T-helper 2 cell treated with Interferon-gamma antibody and Interleukin-4, amounts not matched to agents 100 ng/mL and 5 ng/mL, for 36 hours (primary cell): Measurements from ENCODE around the gene OSBPL7. TPM values are rescaled to one million over a fixed set of nuclear protein-coding genes. Genes with fewer than 3 reads are reported as not detected.
"Not testable (repeated sequence)": the region's sequence is repeated elsewhere in the genome, so short reads cannot be mapped to it uniquely, and the experiment has no call there.

Source experiments
- intact Hi-C: fragments of 100-400 bp; cut with micrococcal nuclease; formaldehyde crosslinking; loops from one replicate; pipeline ENCODE4 v1.15.1; 2023
- total RNA-seq: library from RNA; stranded (reverse); gene quantifications from 2 replicates; pipeline ENCODE4 v1.2.3, GENCODE V29; 2022

The OSBPL7 gene
- total RNA-seq, 1 donor from 2014 or later = 33.0 TPM

- intact Hi-C loops = loop anchor here (2.0 kb wide), 1 partner anchor 114 kb away; no protein-coding TSS in a partner anchor
Measured at GRCh38 chr17:47776330-47777197, 45.0 kb downstream of the OSBPL7 start.

- intact Hi-C loops = no loop called here
Measured at GRCh38 chr17:47774987-47775580, 46.5 kb downstream of the OSBPL7 start.

- intact Hi-C loops = no loop called here
Measured at GRCh38 chr17:47774331-47774730, 47.3 kb downstream of the OSBPL7 start.

GRCh38 chr17:47773649-47774048 lies 47.9 kb downstream of the OSBPL7 start:
- intact Hi-C loops = not testable (repeated sequence)

GRCh38 chr17:47763913-47764582 lies 57.5 kb downstream of the OSBPL7 start:
- intact Hi-C loops = no loop called here

GRCh38 chr17:47762728-47763127 lies 58.9 kb downstream of the OSBPL7 start:
- intact Hi-C loops = no loop called here

GRCh38 chr17:47760409-47761140 lies 61.0 kb downstream of the OSBPL7 start:
- intact Hi-C loops = no loop called here

- intact Hi-C loops = no loop called here
Measured at GRCh38 chr17:47757386-47757785, 64.2 kb downstream of the OSBPL7 start.

Other genes starting within 250 kb of the OSBPL7 start
- gene KPNB1, start 171.9 kb downstream of the OSBPL7 start, total RNA-seq = 542 and 543 TPM in 2 replicates
- gene TBKBP1, start 127.6 kb downstream of the OSBPL7 start, total RNA-seq = 1.2 and 1.7 TPM in 2 replicates
- 9.2 and 9.4 TPM in 2 replicates for gene TBX21, start 88.6 kb downstream of the OSBPL7 start, total RNA-seq
- gene MRPL10, start 9.7 kb upstream of the OSBPL7 start, total RNA-seq = 36.6 and 37.4 TPM in 2 replicates
- gene LRRC46, start 9.9 kb upstream of the OSBPL7 start, total RNA-seq = 0.30 and 0.80 TPM in 2 replicates
- 21.8 and 24.9 TPM in 2 replicates for gene SCRN2, start 19.5 kb upstream of the OSBPL7 start, total RNA-seq
- not detected in 2 replicates for gene SP6, start 29.4 kb upstream of the OSBPL7 start, total RNA-seq
- gene SP2, start 74.4 kb upstream of the OSBPL7 start, total RNA-seq = 30.8 and 32.8 TPM in 2 replicates
- 37.9 and 39.4 TPM in 2 replicates for gene PNPO, start 119.8 kb upstream of the OSBPL7 start, total RNA-seq
- gene PRR15L, start 136.1 kb upstream of the OSBPL7 start, total RNA-seq = not detected in 2 replicates
- gene CDK5RAP3, start 149.3 kb upstream of the OSBPL7 start, total RNA-seq = 210 and 214 TPM in 2 replicates
- 3.9 and 4.0 TPM in 2 replicates for gene COPZ2, start 216.0 kb upstream of the OSBPL7 start, total RNA-seq
- 56.7 and 58.0 TPM in 2 replicates for gene NFE2L1, start 226.6 kb upstream of the OSBPL7 start, total RNA-seq